Measurements from ENCODE around the gene FIGNL2. TPM values are rescaled to one million over a fixed set of nuclear protein-coding genes. Genes with fewer than 3 reads are reported as not detected.

Gene FIGNL2
- total RNA-seq, 1 experiment from 2014 or later: not detected

DNA sequence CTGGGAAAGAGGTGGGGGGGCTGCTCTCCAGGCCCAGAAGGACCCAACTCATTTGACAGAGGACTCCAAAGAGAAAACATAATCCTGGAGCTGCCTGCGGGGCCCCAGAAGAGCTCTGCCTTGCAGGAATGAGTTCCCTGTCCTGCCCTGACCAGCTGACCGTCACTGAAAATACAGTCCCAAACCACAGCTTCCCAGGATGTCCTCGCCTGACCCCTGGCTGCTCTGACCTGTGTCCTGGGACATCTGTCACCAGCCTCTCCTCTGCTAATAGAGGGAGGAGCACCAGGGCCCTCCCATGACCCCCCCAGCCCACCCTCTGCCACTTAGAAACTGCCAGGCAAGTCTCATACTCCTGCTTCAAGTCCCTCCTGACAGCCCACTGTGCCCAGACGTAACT is 9.8 kb downstream of the FIGNL2 start:
- no peak overlapping the region for H3K27ac Mint-ChIP-seq (ENCODE audit: unreplicated experiment)

DNA sequence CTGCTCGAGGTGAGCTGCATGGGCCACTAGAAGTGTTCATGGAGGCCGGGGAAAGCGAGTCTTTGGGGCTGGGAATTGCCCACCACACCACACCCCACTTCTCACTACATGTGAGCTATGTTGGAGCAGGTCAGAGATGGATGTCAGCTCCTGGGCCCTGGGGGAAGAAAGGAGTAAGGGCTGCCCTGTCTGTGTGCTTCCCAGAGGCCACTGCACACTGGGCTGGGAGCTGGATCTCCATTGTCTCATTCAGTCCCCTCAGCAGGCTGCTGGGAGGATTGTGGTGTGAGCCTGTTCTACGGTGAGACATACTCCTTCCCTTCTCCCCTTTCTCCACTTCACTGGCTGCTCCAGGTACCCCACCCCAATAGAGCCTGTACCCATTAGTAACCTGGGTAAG is 10.5 kb downstream of the FIGNL2 start:
- peaks cover 71% of the 10 kb centered on the region for H3K27me3 Mint-ChIP-seq (ENCODE audit: unreplicated experiment)
- H3K36me3 Mint-ChIP-seq (ENCODE audit: insufficient read depth, unreplicated experiment): no peaks in the 10 kb centered on the region
- H3K9me3 Mint-ChIP-seq (ENCODE audit: low read depth, unreplicated experiment): no peaks in the 10 kb centered on the region
- H3K27ac Mint-ChIP-seq (ENCODE audit: unreplicated experiment): no peak overlapping the region
- TF ChIP-seq, protein P1, sequence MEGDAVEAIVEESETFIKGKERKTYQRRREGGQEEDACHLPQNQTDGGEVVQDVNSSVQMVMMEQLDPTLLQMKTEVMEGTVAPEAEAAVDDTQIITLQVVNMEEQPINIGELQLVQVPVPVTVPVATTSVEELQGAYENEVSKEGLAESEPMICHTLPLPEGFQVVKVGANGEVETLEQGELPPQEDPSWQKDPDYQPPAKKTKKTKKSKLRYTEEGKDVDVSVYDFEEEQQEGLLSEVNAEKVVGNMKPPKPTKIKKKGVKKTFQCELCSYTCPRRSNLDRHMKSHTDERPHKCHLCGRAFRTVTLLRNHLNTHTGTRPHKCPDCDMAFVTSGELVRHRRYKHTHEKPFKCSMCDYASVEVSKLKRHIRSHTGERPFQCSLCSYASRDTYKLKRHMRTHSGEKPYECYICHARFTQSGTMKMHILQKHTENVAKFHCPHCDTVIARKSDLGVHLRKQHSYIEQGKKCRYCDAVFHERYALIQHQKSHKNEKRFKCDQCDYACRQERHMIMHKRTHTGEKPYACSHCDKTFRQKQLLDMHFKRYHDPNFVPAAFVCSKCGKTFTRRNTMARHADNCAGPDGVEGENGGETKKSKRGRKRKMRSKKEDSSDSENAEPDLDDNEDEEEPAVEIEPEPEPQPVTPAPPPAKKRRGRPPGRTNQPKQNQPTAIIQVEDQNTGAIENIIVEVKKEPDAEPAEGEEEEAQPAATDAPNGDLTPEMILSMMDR (IDR thresholded peaks at IDR 0.05; ENCODE audit: unreplicated experiment): no peak
- DNase-seq: no peak
- no TSS peak for BruUV-seq (replicated peaks)
- CTCF ChIA-PET: no interaction called here
- no peaks in the 10 kb centered on the region for H3K4me1 Mint-ChIP-seq (ENCODE audit: low read depth, unreplicated experiment)
- intact Hi-C loops (cut with micrococcal nuclease; ENCODE audit: unreplicated experiment): no loop called here
- no peak overlapping the region for H3K4me3 Mint-ChIP-seq (ENCODE audit: low read depth, unreplicated experiment)

More for the DNA sequence above, 9.8 kb downstream of the FIGNL2 start:
- intact Hi-C loops (cut with micrococcal nuclease; ENCODE audit: unreplicated experiment): no loop called here
- Mint-ChIP-seq H3K4me1 (ENCODE audit: low read depth, unreplicated experiment) (no peaks in the 10 kb centered on the region), H3K36me3 (ENCODE audit: insufficient read depth, unreplicated experiment) (no peaks in the 10 kb centered on the region), H3K9me3 (ENCODE audit: low read depth, unreplicated experiment) (no peaks in the 10 kb centered on the region), H3K27me3 (ENCODE audit: unreplicated experiment) (peaks cover 71% of the 10 kb centered on the region), H3K4me3 (ENCODE audit: low read depth, unreplicated experiment) (no peak overlapping the region)
- no peak for DNase-seq
- no TSS peak for BruUV-seq (replicated peaks)
- TF ChIP-seq, protein P1 (IDR thresholded peaks at IDR 0.05; ENCODE audit: unreplicated experiment): no peak
- CTCF ChIA-PET: no interaction called here

DNA sequence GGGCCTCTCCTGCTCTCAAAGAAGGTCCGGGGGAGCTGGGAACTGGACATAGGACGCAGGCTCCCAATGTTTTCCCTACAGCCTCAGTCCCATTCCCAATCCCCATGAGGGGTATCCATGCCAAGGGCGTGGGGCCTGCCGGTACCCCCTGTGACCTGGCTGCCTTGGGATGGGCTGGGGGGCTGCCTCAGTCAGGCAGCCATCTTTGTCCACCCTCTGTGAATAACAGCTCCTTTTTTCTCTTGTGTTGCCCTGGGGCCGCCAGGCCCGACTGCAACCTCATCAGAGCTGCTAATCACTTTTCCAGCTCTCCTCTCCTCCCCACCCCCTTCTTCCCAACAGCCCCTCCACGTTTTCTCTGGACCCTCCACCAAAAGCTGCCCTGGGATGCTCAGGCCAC is 11.2 kb downstream of the FIGNL2 start:
- no TSS peak for BruUV-seq (replicated peaks)
- no peak for DNase-seq
- Mint-ChIP-seq H3K4me3 (ENCODE audit: low read depth, unreplicated experiment) (no peak overlapping the region), H3K4me1 (ENCODE audit: low read depth, unreplicated experiment) (no peaks in the 10 kb centered on the region), H3K36me3 (ENCODE audit: insufficient read depth, unreplicated experiment) (no peaks in the 10 kb centered on the region), H3K27ac (ENCODE audit: unreplicated experiment) (no peak overlapping the region), H3K9me3 (ENCODE audit: low read depth, unreplicated experiment) (no peaks in the 10 kb centered on the region), H3K27me3 (ENCODE audit: unreplicated experiment) (peaks cover 71% of the 10 kb centered on the region)
- TF ChIP-seq, protein P1 (IDR thresholded peaks at IDR 0.05; ENCODE audit: unreplicated experiment): no peak
- intact Hi-C loops (cut with micrococcal nuclease; ENCODE audit: unreplicated experiment): no loop called here
- CTCF ChIA-PET: no interaction called here

DNA sequence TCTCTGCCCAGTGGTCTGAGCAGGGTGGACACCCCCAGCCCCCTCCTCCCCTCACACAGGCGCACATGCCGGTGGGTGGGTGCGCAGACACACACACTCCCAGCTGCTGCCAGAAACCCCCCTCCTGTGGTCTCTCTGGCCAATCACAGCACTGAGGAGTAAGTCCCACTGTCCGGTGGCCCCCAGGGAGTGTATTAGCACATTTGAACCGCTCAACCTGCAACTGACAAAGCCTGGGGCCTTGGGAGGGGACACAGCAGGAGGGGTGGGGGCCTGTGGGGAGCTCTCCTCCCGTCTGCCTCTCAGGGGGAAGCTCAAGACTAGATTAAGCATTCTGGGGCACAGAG is 11.7 kb downstream of the FIGNL2 start:
- Mint-ChIP-seq H3K4me3 (ENCODE audit: low read depth, unreplicated experiment) (no peak overlapping the region), H3K36me3 (ENCODE audit: insufficient read depth, unreplicated experiment) (no peaks in the 10 kb centered on the region), H3K27ac (ENCODE audit: unreplicated experiment) (no peak overlapping the region), H3K27me3 (ENCODE audit: unreplicated experiment) (peaks cover 71% of the 10 kb centered on the region), H3K9me3 (ENCODE audit: low read depth, unreplicated experiment) (no peaks in the 10 kb centered on the region), H3K4me1 (ENCODE audit: low read depth, unreplicated experiment) (no peaks in the 10 kb centered on the region)
- no TSS peak for BruUV-seq (replicated peaks)
- DNase-seq: no peak
- TF ChIP-seq, protein P1 (IDR thresholded peaks at IDR 0.05; ENCODE audit: unreplicated experiment): no peak
- CTCF ChIA-PET: no interaction called here
- intact Hi-C loops (cut with micrococcal nuclease; ENCODE audit: unreplicated experiment): no loop called here
